ENCODE results near the gene RIGI. TPM values are rescaled to one million over a fixed set of nuclear protein-coding genes. Genes with fewer than 3 reads are reported as not detected.

The RIGI gene
- total and polyA plus RNA-seq, 9 of the 15 experiments (the other 6 are each of a cell fraction or from before 2014, with no cell fraction given), result 0.27 to 1.1 (median 0.54) TPM

- intact Hi-C loops (cut with micrococcal nuclease), result no loop called here
- no TSS peak for BruUV-seq (replicated peaks)
- Histone ChIP-seq H4K20me1 (replicated peaks; ENCODE audit: control insufficient read depth, insufficient read depth, low read length) (no peaks in the 10 kb centered on the region), H2AFZ (ENCODE audit: low read depth, low read length) (no peak overlapping the region), H3K27me3 (ENCODE audit: control insufficient read depth in 2 of 2, insufficient read depth in 2 of 2, low read length in 2 of 2) (no peaks in the 10 kb centered on the region), H3K27ac (ENCODE audit: extremely low read depth, low read depth, low read length) (no peak overlapping the region), H3K4me2 (ENCODE audit: insufficient read depth, low read length) (no peak overlapping the region), H3K4me1 (replicated peaks in 1 of 2; ENCODE audit: control insufficient read depth in 2 of 2, insufficient read depth in 2 of 2, low read length in 2 of 2) (peaks cover 0 to 17% of the 10 kb centered on the region in 2 experiments; a peak in 2 of 5 replicates), H3K4me3 (no peak overlapping the region), H3K36me3 (ENCODE audit: control insufficient read depth, insufficient read depth, low read length) (peaks cover 9% of the 10 kb centered on the region; the same call in 1 of the 3 replicates), H3K9me1 (ENCODE audit: control insufficient read depth, insufficient read depth, low read length) (no peaks in the 10 kb centered on the region), H3K9me3 (replicated peaks; ENCODE audit: control insufficient read depth, insufficient read depth, low read depth, low read length) (no peaks in the 10 kb centered on the region), H3K79me2 (ENCODE audit: control insufficient read depth, insufficient read depth, low read length) (peaks cover 26% of the 10 kb centered on the region), H3K9ac (ENCODE audit: insufficient read depth in 1 of 2, low read depth in 2 of 2, low read length in 2 of 2) (no peak overlapping the region)
- ChIA-PET POLR2A (interaction anchor here (0.8 to 1.0 kb wide), 2 partner anchors 8 to 14 kb away, joined by 3 to 4 read pairs; no protein-coding TSS in a partner anchor), CTCF (ENCODE audit: low intra/inter-chr PET ratio) (no interaction called here)
- 50% methylated on average over 2 of the region's 3 CpGs for WGBS (ENCODE audit: insufficient coverage, low coverage, missing lambda C conversion rate)
- DNase-seq (ENCODE audit: extremely low read depth in 1 of 4, low spot score in 3 of 4) (no peak), FAIRE-seq (no peak), ATAC-seq (no peak)
- TF ChIP-seq MTA1 (IDR thresholded peaks at IDR 0.05; ENCODE audit: borderline replicate concordance), result no peak
- no peak for TF ChIP-seq TFAP4 (CRISPR knock-in tag; IDR thresholded peaks at IDR 0.05; ENCODE audit: borderline replicate concordance)
- no peak for TF ChIP-seq ELF2 (CRISPR knock-in tag; IDR thresholded peaks at IDR 0.05)
- TF ChIP-seq SRF (CRISPR knock-in tag; IDR thresholded peaks at IDR 0.05), result no peak
- TF ChIP-seq ETV1 (tag; conservative IDR thresholded peaks at IDR 0.05; ENCODE audit: low read depth), result no peak
- TF ChIP-seq, protein P1, sequence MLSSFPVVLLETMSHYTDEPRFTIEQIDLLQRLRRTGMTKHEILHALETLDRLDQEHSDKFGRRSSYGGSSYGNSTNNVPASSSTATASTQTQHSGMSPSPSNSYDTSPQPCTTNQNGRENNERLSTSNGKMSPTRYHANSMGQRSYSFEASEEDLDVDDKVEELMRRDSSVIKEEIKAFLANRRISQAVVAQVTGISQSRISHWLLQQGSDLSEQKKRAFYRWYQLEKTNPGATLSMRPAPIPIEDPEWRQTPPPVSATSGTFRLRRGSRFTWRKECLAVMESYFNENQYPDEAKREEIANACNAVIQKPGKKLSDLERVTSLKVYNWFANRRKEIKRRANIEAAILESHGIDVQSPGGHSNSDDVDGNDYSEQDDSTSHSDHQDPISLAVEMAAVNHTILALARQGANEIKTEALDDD (IDR thresholded peaks at IDR 0.05), result no peak
- TF ChIP-seq POU5F1 (IDR thresholded peaks at IDR 0.05; ENCODE audit: borderline replicate concordance, low read depth, low read length, partially characterized antibody), result no peak
- TF ChIP-seq ETS2 (tag; IDR thresholded peaks at IDR 0.05; ENCODE audit: borderline replicate concordance, poor library complexity, severe bottlenecking), result no peak
- TF ChIP-seq TBP (optimal IDR thresholded peaks at IDR 0.05; ENCODE audit: low read depth, low read length), result no peak
- in situ Hi-C loops (cut with MboI), result loop anchor here (25.0 kb wide), 1 partner anchor 679 kb away; the partner anchor contains the start of gene SPINK4
These were observed 32.5 kb upstream of the RIGI start for GRCh38 chr9:32558408-32558934.
